HCT116 (cell line): ENCODE data around the gene CAMK1D. TPM values are rescaled to one million over a fixed set of nuclear protein-coding genes. Genes with fewer than 3 reads are reported as not detected.

Source experiments
- ATAC-seq: fragments of 200-7000 bp; cut with Tn5 transposase; 2 replicates; pipeline ENCODE4 v1.9.1; 2020; ENCODE audit warnings: mild to moderate bottlenecking, moderate library complexity
- BruUV-seq: library from RNA; stranded (reverse); fragments of 400-500 nt; replicated peaks from 2 replicates; lab custom pipeline; 2021; lab: Mats Ljungman, UMichigan
- CTCF ChIA-PET: fragments of 300-600 bp; sonication (Branson Sonifier 250); formaldehyde crosslinking; loops from one replicate; lab custom pipeline; 2021; ENCODE audit warnings: antibody characterized with exemption; lab: Charles Lee
- POLR2A ChIA-PET: fragments of 300-600, 350-600 bp; sonication (Branson Sonifier 250); formaldehyde crosslinking; loops from one replicate; lab custom pipeline; 2021; ENCODE audit warnings: antibody characterized with exemption; lab: Charles Lee
- RAD21 ChIA-PET, 2 experiments: fragments of 300-600 bp; sonication (Branson Sonifier 250); formaldehyde crosslinking; loops; one replicate each; lab custom pipeline; 2023; ENCODE audit warnings: low total read pairs in 2 of 2; ENCODE audit not compliant: uncharacterized antibody in 2 of 2, unreplicated experiment in 2 of 2, low non-redundant PET in 1 of 2; lab: Charles Lee
- DNase-seq: peaks from one replicate; pipeline ENCODE4 v3.0.0-alpha.2; 2010; ENCODE audit warnings: low read depth, low spot score
- H2AFZ ChIP-seq: fragments of 200-600 bp; shearing (Covaris generic), sonication (generic); 2 replicates; pipeline ENCODE4 v1.6.1; 2017; ENCODE audit warnings: low read depth, mixed run types, mixed read lengths, antibody characterized with exemption, low read length; ENCODE audit not compliant: poor library complexity, severe bottlenecking
- H3K27ac ChIP-seq: 2 replicates; pipeline ENCODE4 v1.5.1; 2012; ENCODE audit warnings: low read depth, low read length
- H3K27me3 ChIP-seq: fragments of 200-600 bp; sonication (generic); 2 replicates; pipeline ENCODE4 v1.6.1; 2016; ENCODE audit warnings: mixed run types, low read length, mixed read lengths; ENCODE audit not compliant: insufficient read depth
- H3K36me3 ChIP-seq, 2 experiments: fragments of 200-500 bp in 1 of 2; fragments of 200-600 bp in 1 of 2; sonication (Bioruptor generic) in 1 of 2; sonication (generic) in 1 of 2; 2 replicates each; pipeline versions ENCODE4 v1.5.1 to v1.6.1; 2014 to 2016; ENCODE audit warnings: low read length in 2 of 2, inconsistent platforms in 1 of 2, mixed read lengths in 1 of 2, mixed run types in 1 of 2; ENCODE audit not compliant: insufficient read depth in 2 of 2, control insufficient read depth in 1 of 2
- H3K4me1 ChIP-seq, 2 experiments: fragments of 200-600 bp in 1 of 2; sonication (generic) in 1 of 2; 2 replicates each; pipeline versions ENCODE4 v1.5.1 to v1.6.1; 2012 to 2017; ENCODE audit warnings: low read length in 2 of 2, inconsistent platforms in 1 of 2, mild to moderate bottlenecking in 1 of 2, mixed read lengths in 1 of 2, mixed run types in 1 of 2, moderate library complexity in 1 of 2; ENCODE audit not compliant: insufficient read depth in 2 of 2, control insufficient read depth in 1 of 2
- H3K4me2 ChIP-seq: fragments of 200-600 bp; sonication (generic); 2 replicates; pipeline ENCODE4 v1.6.1; 2017; ENCODE audit warnings: mixed run types, low read length, mixed read lengths
- H3K4me3 ChIP-seq, 2 experiments: fragments of 200-600 bp in 1 of 2; sonication (generic) in 1 of 2; replicated peaks in 1 of 2; 2 replicates each; pipeline ENCODE4 v1.5.1; 2011 to 2016; ENCODE audit warnings: low read length in 2 of 2, control low read depth in 1 of 2, low read depth in 1 of 2, mild to moderate bottlenecking in 1 of 2, mixed read lengths in 1 of 2, mixed run types in 1 of 2
- H3K79me2 ChIP-seq: fragments of 200-600 bp; sonication (generic); 2 replicates; pipeline ENCODE4 v1.6.1; 2017; ENCODE audit warnings: mild to moderate bottlenecking, mixed run types, low read length, moderate library complexity, mixed read lengths; ENCODE audit not compliant: insufficient read depth
- H3K9ac ChIP-seq: fragments of 200-600 bp; sonication (generic); 2 replicates; pipeline ENCODE4 v1.6.1; 2016; ENCODE audit warnings: low read length, mixed read lengths
- H3K9me2 ChIP-seq: fragments of 200-600 bp; sonication (generic), shearing (Covaris generic); 2 replicates; pipeline ENCODE4 v1.6.1; 2017; ENCODE audit warnings: mixed run types, mild to moderate bottlenecking, moderate library complexity; ENCODE audit not compliant: insufficient read depth
- H3K9me3 ChIP-seq, 2 experiments: fragments of 200-500 bp in 1 of 2; fragments of 200-600 bp in 1 of 2; sonication (Bioruptor generic) in 1 of 2; sonication (generic) in 1 of 2; 2 replicates each; pipeline ENCODE4 v1.6.1; 2014 to 2017; ENCODE audit warnings: low read length in 2 of 2, mixed read lengths in 2 of 2, inconsistent platforms in 1 of 2, low read depth in 1 of 2, mild to moderate bottlenecking in 1 of 2, mixed run types in 1 of 2, moderate library complexity in 1 of 2; ENCODE audit not compliant: control insufficient read depth in 1 of 2, insufficient read depth in 1 of 2
- H4K20me1 ChIP-seq: fragments of 200-600 bp; sonication (generic), shearing (Covaris generic); 2 replicates; pipeline ENCODE4 v1.6.1; 2017; ENCODE audit warnings: mixed run types, mild to moderate bottlenecking, moderate library complexity; ENCODE audit not compliant: insufficient read depth
- EZH2phosphoT487 ChIP-seq: fragments of 200-600 bp; IDR thresholded peaks from 2 replicates; pipeline ENCODE4 v1.6.1; 2018; ENCODE audit warnings: antibody characterized with exemption, borderline replicate concordance
- FOSL1 ChIP-seq: IDR thresholded peaks from 2 replicates; pipeline ENCODE4 v1.6.1; 2012; ENCODE audit warnings: low read depth
- JUND ChIP-seq: IDR thresholded peaks from 2 replicates; pipeline ENCODE4 v1.6.1; 2012
- POLR2AphosphoS5 ChIP-seq: IDR thresholded peaks from 2 replicates; pipeline ENCODE4 v1.6.1; 2011; ENCODE audit warnings: mild to moderate bottlenecking, low read depth, low read length, moderate library complexity
- RAD21 ChIP-seq: IDR thresholded peaks from 2 replicates; pipeline ENCODE4 v1.6.1; 2012; ENCODE audit warnings: low read depth, mild to moderate bottlenecking
- SIN3A ChIP-seq: IDR thresholded peaks from 2 replicates; pipeline ENCODE4 v1.6.1; 2012; ENCODE audit warnings: low read depth
- SRF ChIP-seq: IDR thresholded peaks from 2 replicates; pipeline ENCODE4 v1.6.1; 2012; ENCODE audit warnings: low read depth
- TCF7L2 ChIP-seq: IDR thresholded peaks from 2 replicates; pipeline ENCODE4 v1.7.0; 2011; ENCODE audit warnings: borderline replicate concordance, inconsistent platforms; ENCODE audit not compliant: insufficient read depth, insufficient read length; ENCODE audit errors: extremely low read depth
- ZFX ChIP-seq: fragments of 450-650 bp; IDR thresholded peaks from 2 replicates; pipeline ENCODE4 v1.6.1; 2017
- intact Hi-C: fragments of 100-400 bp; cut with micrococcal nuclease; formaldehyde crosslinking; loops from 2 replicates; pipeline ENCODE4 v1.10.0; 2022
- total RNA-seq: library from RNA; stranded (reverse); gene quantifications from one replicate; pipeline ENCODE4 v1.2.1, GENCODE V29; 2021; ENCODE audit not compliant: unreplicated experiment
- TF ChIP-seq, protein P1 (sequence below): IDR thresholded peaks from 2 replicates; pipeline ENCODE4 v1.6.1; 2012; ENCODE audit warnings: low read depth
- TF ChIP-seq, protein P2 (sequence below): IDR thresholded peaks from 2 replicates; pipeline ENCODE4 v1.6.1; 2012
- TF ChIP-seq, protein P3 (sequence below): IDR thresholded peaks from 2 replicates; pipeline ENCODE4 v1.6.1; 2012

The CAMK1D gene
- total RNA-seq, 1 experiment from 2014 or later = 9.6 TPM

DNA sequence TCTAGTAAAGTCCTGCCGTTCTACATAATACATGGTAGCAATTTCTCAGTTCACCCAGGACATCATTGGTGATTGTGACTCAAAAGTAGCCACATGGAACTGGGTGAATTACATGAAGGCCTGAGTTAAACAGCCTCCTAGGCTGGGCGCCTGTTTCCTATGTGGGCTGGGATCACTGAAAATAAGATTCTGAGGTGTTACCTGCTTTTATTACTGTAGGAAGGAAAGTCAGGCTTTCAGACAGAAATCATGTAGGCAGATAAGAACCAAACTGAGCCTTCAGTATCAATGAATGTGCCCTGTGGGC, 160.4 kb downstream of the CAMK1D start:
- RAD21 ChIA-PET = no interaction called here
- no TSS peak for BruUV-seq
- DNase-seq (no peak), ATAC-seq (no peak)
- Histone ChIP-seq H3K4me3 (no peak overlapping the region), H3K9me3 (no peaks in the 10 kb centered on the region; a peak in 1 of 4 replicates), H3K36me3 (no peaks in the 10 kb centered on the region), H3K27me3 (no peaks in the 10 kb centered on the region), H2AFZ (no peak overlapping the region), H3K79me2 (no peaks in the 10 kb centered on the region), H3K9ac (no peak overlapping the region), H3K9me2 (no peaks in the 10 kb centered on the region), H3K4me2 (no peak overlapping the region), H3K27ac (no peak overlapping the region), H4K20me1 (no peaks in the 10 kb centered on the region), H3K4me1 (no peaks in the 10 kb centered on the region)
- intact Hi-C loops = no loop called here
- CTCF ChIA-PET = interaction anchor here (0.5 kb wide), 1 partner anchor 195 kb away, joined by 3 read pairs; no protein-coding TSS in a partner anchor
- TF ChIP-seq, protein P1, sequence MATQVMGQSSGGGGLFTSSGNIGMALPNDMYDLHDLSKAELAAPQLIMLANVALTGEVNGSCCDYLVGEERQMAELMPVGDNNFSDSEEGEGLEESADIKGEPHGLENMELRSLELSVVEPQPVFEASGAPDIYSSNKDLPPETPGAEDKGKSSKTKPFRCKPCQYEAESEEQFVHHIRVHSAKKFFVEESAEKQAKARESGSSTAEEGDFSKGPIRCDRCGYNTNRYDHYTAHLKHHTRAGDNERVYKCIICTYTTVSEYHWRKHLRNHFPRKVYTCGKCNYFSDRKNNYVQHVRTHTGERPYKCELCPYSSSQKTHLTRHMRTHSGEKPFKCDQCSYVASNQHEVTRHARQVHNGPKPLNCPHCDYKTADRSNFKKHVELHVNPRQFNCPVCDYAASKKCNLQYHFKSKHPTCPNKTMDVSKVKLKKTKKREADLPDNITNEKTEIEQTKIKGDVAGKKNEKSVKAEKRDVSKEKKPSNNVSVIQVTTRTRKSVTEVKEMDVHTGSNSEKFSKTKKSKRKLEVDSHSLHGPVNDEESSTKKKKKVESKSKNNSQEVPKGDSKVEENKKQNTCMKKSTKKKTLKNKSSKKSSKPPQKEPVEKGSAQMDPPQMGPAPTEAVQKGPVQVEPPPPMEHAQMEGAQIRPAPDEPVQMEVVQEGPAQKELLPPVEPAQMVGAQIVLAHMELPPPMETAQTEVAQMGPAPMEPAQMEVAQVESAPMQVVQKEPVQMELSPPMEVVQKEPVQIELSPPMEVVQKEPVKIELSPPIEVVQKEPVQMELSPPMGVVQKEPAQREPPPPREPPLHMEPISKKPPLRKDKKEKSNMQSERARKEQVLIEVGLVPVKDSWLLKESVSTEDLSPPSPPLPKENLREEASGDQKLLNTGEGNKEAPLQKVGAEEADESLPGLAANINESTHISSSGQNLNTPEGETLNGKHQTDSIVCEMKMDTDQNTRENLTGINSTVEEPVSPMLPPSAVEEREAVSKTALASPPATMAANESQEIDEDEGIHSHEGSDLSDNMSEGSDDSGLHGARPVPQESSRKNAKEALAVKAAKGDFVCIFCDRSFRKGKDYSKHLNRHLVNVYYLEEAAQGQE = no peak
- TF ChIP-seq FOSL1 = no peak
- TF ChIP-seq JUND = no peak
- TF ChIP-seq, protein P2, sequence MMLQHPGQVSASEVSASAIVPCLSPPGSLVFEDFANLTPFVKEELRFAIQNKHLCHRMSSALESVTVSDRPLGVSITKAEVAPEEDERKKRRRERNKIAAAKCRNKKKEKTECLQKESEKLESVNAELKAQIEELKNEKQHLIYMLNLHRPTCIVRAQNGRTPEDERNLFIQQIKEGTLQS = no peak
- TF ChIP-seq, protein P3, sequence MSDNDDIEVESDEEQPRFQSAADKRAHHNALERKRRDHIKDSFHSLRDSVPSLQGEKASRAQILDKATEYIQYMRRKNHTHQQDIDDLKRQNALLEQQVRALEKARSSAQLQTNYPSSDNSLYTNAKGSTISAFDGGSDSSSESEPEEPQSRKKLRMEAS = no peak
- TF ChIP-seq TCF7L2 = no peak
- TF ChIP-seq RAD21 = no peak
- TF ChIP-seq SRF = no peak
- no peak for TF ChIP-seq SIN3A
- TF ChIP-seq ZFX = no peak
- TF ChIP-seq POLR2AphosphoS5 = no peak
- TF ChIP-seq EZH2phosphoT487 = no peak
- POLR2A ChIA-PET = no interaction called here
